ENCODE data around the gene ZNF626. TPM values are rescaled to one million over a fixed set of nuclear protein-coding genes. Genes with fewer than 3 reads are reported as not detected.

Gene ZNF626
- total RNA-seq, 4 donors from 2014 or later = 12.9 to 20.9 (median 16.7) TPM

- TF ChIP-seq CTCF (IDR thresholded peaks at IDR 0.05; ENCODE audit: low read depth) = no peak
Measured at GRCh38 chr19:20640545-20640944, 20.8 kb downstream of the ZNF626 start.

GRCh38 chr19:20640023-20640422 is 21.3 kb downstream of the ZNF626 start:
- no peak for TF ChIP-seq CTCF (IDR thresholded peaks at IDR 0.05; ENCODE audit: low read depth)

- no peak for TF ChIP-seq CTCF (IDR thresholded peaks at IDR 0.05; ENCODE audit: low read depth)
Measured at GRCh38 chr19:20616071-20616470, 45.3 kb downstream of the ZNF626 start.

- no peak for TF ChIP-seq CTCF (IDR thresholded peaks at IDR 0.05; ENCODE audit: low read depth)
Measured at GRCh38 chr19:20612711-20613316, 48.6 kb downstream of the ZNF626 start.

- no peak for TF ChIP-seq CTCF (IDR thresholded peaks at IDR 0.05; ENCODE audit: low read depth)
Measured at GRCh38 chr19:20611866-20612265, 49.5 kb downstream of the ZNF626 start.

GRCh38 chr19:20607943-20608342 is 53.4 kb downstream of the ZNF626 start:
- no peak for TF ChIP-seq CTCF (IDR thresholded peaks at IDR 0.05; ENCODE audit: low read depth)

Other genes with a start within 250 kb of the ZNF626 start
- 10 to 100 TPM in 1 of 4 donors, 1 to 10 TPM in 3; 7.5 to 13.0 (median 7.9) TPM for gene ZNF737, start 95.8 kb downstream of the ZNF626 start, total RNA-seq
- 1 to 10 TPM; 5.2 to 6.6 (median 6.2) TPM for gene ZNF66, start 114.7 kb upstream of the ZNF626 start, total RNA-seq